ENCODE data around the gene CPNE9. TPM values are rescaled to one million over a fixed set of nuclear protein-coding genes. Genes with fewer than 3 reads are reported as not detected.

Gene CPNE9
- total RNA-seq, 4 donors from 2014 or later, result 0.54 to 1.6 (median 1.1) TPM

DNA sequence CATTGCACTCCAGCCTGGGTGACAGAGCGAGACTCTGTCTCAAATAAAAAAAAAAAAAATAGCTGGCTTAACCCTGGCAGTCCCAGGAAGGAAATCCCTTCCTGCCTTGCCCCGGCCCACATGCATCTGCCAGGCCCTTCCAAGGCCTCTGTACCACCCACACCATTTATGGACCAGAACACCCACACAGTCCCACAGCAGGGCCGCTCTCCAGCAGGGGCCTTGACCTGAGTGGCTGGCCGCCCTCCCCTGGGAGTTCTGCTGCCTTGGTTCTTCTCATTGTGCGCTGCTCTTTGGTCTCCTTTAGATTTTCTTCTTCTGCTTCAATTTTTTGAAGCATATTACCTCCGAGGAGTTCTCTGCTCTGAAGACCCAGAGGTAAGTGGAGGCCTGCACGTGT lies 16.1 kb upstream of the CPNE9 start:
- intact Hi-C loops (cut with DNase I; ENCODE audit: low total_unique reads), result no loop called here
- DNase-seq (ENCODE audit: low spot score in 2 of 2), result no peak
- no peak overlapping the region for H3K4me3 ChIP-seq (ENCODE audit: low read depth, poor library complexity, severe bottlenecking)
- no peak for TF ChIP-seq CTCF (IDR thresholded peaks at IDR 0.05)
- no peak for TF ChIP-seq POLR2A (IDR thresholded peaks at IDR 0.05)
- WGBS, 2 donors, result 80 to 88% methylated on average over 7 of the region's 7 CpGs

DNA sequence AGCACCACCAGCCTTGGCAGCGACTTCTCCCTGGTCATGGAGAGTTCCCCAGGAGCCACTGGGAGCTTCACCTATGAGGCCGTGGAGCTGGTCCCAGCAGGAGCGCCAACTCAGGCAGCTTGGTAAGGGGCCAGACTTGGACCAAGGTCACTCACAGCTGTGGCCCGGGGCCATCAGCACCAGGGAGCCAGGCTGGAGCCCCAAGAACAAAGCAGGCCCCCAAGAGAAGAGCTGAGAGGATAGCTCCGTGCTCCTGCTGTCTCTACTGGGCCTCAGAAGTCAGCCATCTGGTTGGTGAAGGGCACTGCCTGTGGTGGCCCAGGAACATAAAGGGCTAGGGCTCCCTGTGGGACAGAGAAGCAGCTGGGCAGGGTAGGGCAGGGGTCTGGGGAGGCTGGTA lies 14.7 kb upstream of the CPNE9 start:
- intact Hi-C loops (cut with DNase I; ENCODE audit: low total_unique reads), result no loop called here
- 92 to 97% methylated on average over 4 of the region's 5 CpGs for WGBS, 2 donors
- TF ChIP-seq CTCF (IDR thresholded peaks at IDR 0.05) (no peak), POLR2A (IDR thresholded peaks at IDR 0.05) (no peak)

DNA sequence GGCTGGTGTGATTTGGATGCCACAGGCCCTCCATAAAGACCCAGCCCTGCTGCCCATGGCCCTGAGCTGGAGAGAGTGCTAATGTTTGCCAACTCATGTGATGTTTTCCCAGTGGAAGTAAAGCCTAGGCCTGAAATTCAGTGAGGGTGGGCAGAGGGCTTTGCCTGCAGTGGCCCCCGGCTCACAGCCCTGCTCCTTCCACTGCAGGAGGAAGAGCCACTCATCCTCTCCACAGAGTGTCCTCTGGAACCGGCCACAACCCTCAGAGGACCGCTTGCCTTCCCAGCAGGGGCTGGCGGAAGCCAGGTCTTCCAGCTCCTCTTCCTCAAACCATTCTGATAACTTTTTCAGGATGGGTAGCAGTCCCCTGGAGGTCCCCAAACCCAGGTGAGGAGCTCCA lies 13.9 kb upstream of the CPNE9 start:
- no peak overlapping the region for H3K4me3 ChIP-seq (ENCODE audit: low read depth, poor library complexity, severe bottlenecking)
- 97 to 100% methylated on average over 2 to 4 of the region's 4 CpGs for WGBS, 2 donors
- TF ChIP-seq POLR2A (IDR thresholded peaks at IDR 0.05) (no peak), CTCF (IDR thresholded peaks at IDR 0.05) (no peak)
- no peak for DNase-seq (ENCODE audit: low spot score in 2 of 2)
- intact Hi-C loops (cut with DNase I; ENCODE audit: low total_unique reads), result no loop called here

More for the DNA sequence above, 14.7 kb upstream of the CPNE9 start:
- no peak for DNase-seq (ENCODE audit: low spot score in 2 of 2)
- no peak overlapping the region for H3K4me3 ChIP-seq (ENCODE audit: low read depth, poor library complexity, severe bottlenecking)

GRCh38 chr3:9690451-9691450 lies 12.9 kb upstream of the CPNE9 start:
- no peak for DNase-seq (ENCODE audit: low spot score in 2 of 2)
- TF ChIP-seq CTCF (IDR thresholded peaks at IDR 0.05) (no peak), POLR2A (IDR thresholded peaks at IDR 0.05) (no peak)
- WGBS, 2 donors, result 78 to 82% methylated on average over 15 of the region's 15 CpGs
- intact Hi-C loops (cut with DNase I; ENCODE audit: low total_unique reads), result no loop called here
- H3K4me3 ChIP-seq (ENCODE audit: low read depth, poor library complexity, severe bottlenecking), result no peak overlapping the region

- WGBS, 2 donors, result 96 to 97% methylated on average over 2 of the region's 2 CpGs
- intact Hi-C loops (cut with DNase I; ENCODE audit: low total_unique reads), result no loop called here
- no peak overlapping the region for H3K4me3 ChIP-seq (ENCODE audit: low read depth, poor library complexity, severe bottlenecking)
- DNase-seq (ENCODE audit: low spot score in 2 of 2), result no peak
- TF ChIP-seq POLR2A (IDR thresholded peaks at IDR 0.05), result no peak
- TF ChIP-seq CTCF (IDR thresholded peaks at IDR 0.05), result no peak
Observed at GRCh38 chr3:9691636-9692035, 12.0 kb upstream of the CPNE9 start.
